ENCODE measurements around the gene SPNS2.

- TF ChIP-seq CTCF (IDR thresholded peaks at IDR 0.05): no peak
- no peak for TF ChIP-seq POLR2A (IDR thresholded peaks at IDR 0.05)
- TF ChIP-seq POLR2AphosphoS5 (IDR thresholded peaks at IDR 0.05; ENCODE audit: insufficient read depth in 1 of 2, low read depth in 1 of 2): no peak
Observed at GRCh38 chr17:4587195-4587594, 88.5 kb downstream of the SPNS2 start.

Data from vagina (tissue), 2 donors.